GM18907 (cell line): Measurements from ENCODE around the gene MT1HL1.
"Not testable (repeated sequence)": the region's sequence is repeated elsewhere in the genome, so short reads cannot be mapped to it uniquely, and the experiment has no call there.

ENCODE experiments used
- ATAC-seq: cut with Tn5 transposase; IDR thresholded peaks from one replicate; pipeline ENCODE4 v1.9.1; 2021; ENCODE audit warnings: mild to moderate bottlenecking, moderate library complexity; ENCODE audit not compliant: unreplicated experiment

Gene MT1HL1

DNA sequence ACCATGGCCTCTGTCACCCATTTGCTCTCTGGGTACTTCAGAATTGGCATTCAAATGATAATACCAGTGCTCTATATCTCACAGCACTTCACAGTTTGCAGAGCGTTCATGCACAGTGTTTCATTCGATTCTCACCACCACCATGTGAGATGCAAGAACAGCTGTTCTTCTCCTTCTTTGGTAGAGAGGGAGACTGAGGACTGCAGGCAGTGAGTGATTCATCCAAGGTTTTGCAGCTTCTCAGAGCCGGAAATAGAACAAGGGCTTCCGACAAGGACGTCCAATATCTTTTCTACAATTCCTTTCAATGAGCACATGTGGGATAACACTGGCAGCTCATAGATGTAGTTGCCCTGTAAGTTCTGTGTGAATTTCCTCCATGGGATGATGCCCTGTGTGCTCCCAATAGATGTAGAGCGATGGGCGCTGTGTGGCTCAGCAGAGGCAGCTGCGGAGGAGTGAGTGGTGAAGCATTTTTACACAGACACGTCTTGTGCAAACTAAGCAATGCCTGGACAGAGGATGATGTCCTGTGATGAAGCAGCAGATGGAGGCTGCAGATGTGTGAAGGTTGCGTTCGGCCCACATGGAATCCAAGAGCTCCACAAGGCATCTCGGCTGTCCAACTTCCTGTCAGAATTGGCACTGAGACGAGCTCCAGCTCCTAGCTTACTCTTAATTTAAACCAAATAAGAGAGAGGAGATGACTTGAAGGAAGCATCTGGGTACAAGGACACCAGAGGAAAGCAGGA is 24.9 kb downstream of the MT1HL1 start:
- ATAC-seq, result no peak

DNA sequence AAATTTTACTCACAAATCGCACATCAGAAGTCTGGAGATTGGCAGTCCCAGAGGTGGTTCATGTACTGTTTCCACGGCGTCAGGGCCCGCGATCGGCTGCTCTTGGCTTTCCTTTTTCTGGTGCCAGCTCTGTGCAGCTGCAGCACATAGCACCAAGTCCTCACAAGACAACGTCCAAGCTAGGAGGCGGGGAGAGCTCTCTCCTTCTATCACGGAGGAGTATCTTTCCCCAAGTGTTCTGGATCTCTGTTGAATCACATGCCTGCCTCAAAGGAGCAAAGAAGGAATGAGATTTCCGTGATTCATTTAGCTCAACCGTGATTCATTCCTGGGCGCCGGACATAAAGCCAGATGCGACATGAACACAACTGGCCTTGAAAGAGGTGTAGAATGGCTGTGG is 25.5 kb downstream of the MT1HL1 start:
- ATAC-seq, result no peak

DNA sequence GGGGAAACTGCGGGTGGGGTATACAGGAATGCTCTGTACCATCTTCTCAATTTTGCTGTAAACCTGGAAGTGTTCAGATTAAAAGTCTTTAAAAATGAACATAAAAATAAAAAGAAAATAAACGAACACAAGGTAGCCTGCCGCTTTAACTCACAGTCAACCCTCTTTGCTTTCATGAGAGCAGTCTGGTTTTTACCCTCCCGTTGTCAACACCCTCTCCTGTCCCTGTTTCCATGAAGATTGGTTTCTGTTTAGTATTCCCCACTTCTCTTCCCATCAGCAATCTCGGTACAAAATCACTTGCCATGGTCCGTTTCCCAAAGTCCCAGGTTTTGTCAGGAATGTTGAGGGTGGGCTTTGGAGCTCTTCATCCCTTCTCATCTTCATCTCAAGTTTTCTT is 28.8 kb downstream of the MT1HL1 start:
- ATAC-seq, result no peak

DNA sequence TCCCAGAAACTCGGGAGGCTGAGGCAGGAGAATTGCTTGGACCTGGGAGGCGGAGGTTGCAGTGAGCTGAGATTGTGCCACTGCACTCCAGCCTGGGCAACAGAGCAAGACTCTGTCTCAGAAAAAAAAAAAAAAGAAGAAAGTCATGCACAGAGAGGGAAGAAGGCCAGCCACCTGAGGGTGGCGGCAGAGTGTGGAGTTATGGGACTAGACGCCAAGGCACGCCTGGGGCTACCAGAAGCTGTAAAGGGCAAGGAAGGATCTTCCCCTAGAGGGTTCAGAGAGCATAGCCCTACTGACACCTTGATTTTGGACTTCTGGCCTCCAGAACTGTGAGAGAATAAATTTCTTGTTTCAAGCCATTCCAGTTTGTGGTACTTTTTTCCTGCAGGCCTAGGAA is 30.2 kb downstream of the MT1HL1 start:
- not testable (repeated sequence) for ATAC-seq

DNA sequence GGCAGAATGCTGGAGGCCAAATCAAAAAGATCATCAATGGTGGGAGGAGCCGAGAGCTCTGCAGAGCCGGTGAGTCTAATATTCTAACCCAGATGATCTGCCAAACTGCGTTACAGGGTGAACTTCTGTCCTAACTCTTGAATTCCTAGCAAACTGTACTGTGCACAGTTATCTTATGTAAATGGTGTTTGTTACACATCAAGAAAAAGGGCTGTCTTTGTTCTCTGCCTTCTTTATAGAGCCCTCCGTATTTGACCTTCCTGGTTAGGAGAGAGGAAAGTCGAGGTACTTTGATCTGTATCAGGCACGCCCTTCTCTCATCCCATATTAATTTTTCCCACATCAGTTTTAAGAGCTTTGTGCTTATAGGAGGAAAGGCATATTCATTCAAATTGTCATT is 37.6 kb downstream of the MT1HL1 start:
- no peak for ATAC-seq

DNA sequence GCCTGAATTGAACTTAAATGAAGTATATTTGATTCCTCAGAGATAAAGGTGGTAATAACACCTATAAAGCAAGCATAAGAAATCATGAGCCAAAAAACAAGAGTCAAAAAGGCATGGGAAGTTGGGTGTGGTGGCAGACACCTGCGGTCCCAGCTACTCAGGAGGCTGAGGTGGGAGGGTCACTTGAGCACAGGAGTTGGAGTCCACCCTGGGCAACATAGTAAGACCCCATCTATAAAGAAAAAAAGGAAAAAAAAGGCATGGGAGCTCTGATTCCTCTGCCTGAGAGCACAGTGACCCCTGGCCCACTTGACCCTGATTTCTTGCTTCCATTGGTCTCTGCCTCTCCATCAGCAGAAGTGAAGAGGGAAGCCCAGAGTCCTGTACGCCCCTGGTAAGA is 40.3 kb downstream of the MT1HL1 start:
- ATAC-seq, result no peak

DNA sequence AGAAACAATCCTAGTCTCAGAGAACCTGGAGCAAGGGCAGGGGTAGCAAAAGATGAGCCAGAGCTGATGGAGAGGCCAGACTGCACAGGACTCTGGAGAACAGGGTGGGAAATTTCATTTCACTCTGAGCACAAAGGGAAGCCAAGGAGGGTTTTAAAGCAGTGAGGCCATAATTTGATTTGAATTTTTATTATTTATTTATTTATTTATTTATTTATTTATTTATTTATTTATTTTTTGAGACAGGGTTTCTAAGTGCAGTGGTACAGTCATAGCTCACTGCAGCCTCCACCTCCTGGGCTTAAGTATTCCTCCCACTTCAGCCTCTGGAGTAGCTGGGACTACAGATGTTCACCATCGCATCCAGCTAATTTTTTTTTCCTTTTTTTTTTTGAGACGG is 45.1 kb downstream of the MT1HL1 start:
- ATAC-seq, result no peak

DNA sequence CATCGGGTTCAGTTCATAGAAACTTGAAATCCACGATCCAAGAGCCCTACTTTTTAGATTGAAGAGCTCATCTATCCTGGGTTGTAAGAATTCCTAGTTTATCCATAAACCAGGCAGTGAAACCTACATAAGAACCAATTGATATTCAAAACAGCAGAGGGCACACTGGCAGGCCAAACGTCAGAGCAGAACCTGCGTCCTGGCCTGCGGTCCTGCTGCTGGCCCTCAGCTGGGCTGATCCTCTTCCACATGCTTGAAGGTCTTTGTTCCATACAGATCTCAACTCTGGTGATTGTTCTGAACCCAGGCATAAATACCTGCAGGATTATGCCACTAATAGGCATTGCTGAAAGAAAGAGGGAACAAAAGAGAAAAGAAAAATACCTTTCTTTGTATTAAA is 47.0 kb downstream of the MT1HL1 start:
- ATAC-seq, result no peak
